ENCODE results near the gene KCNG2. TPM values are rescaled to one million over a fixed set of nuclear protein-coding genes. Genes with fewer than 3 reads are reported as not detected.

The KCNG2 gene
- total RNA-seq, 1 donor: under 0.01 TPM

DNA sequence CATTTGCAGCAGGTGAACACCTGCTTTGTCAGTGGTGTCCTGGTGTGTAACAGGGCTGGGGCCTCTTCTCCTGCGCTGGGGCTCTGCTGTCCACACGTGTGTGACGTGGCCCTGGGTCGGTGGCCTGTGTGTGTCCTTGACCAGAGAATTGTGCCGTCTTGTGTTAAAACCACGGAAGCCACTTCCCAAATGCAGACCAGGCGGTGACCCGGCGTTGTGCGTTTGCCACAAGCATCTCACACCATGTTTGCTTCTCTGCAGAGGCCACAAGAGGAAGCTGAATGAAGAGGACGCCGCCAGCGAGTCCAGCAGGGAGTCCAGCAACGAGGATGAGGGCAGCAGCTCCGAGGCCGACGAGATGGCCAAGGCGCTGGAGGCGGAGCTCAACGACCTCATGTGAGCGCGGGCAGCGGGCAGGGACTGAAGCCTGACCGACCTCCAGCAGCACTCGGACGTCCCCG is 44.3 kb upstream of the KCNG2 start:
- DNase-seq (ENCODE audit: low read depth): no peak
- no peak overlapping the region for H3K4me3 ChIP-seq (ENCODE audit: low read depth, low read length)
- TF ChIP-seq, protein P1, sequence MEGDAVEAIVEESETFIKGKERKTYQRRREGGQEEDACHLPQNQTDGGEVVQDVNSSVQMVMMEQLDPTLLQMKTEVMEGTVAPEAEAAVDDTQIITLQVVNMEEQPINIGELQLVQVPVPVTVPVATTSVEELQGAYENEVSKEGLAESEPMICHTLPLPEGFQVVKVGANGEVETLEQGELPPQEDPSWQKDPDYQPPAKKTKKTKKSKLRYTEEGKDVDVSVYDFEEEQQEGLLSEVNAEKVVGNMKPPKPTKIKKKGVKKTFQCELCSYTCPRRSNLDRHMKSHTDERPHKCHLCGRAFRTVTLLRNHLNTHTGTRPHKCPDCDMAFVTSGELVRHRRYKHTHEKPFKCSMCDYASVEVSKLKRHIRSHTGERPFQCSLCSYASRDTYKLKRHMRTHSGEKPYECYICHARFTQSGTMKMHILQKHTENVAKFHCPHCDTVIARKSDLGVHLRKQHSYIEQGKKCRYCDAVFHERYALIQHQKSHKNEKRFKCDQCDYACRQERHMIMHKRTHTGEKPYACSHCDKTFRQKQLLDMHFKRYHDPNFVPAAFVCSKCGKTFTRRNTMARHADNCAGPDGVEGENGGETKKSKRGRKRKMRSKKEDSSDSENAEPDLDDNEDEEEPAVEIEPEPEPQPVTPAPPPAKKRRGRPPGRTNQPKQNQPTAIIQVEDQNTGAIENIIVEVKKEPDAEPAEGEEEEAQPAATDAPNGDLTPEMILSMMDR (IDR thresholded peaks at IDR 0.05; ENCODE audit: insufficient read depth, low read depth, low read length): no peak

DNA sequence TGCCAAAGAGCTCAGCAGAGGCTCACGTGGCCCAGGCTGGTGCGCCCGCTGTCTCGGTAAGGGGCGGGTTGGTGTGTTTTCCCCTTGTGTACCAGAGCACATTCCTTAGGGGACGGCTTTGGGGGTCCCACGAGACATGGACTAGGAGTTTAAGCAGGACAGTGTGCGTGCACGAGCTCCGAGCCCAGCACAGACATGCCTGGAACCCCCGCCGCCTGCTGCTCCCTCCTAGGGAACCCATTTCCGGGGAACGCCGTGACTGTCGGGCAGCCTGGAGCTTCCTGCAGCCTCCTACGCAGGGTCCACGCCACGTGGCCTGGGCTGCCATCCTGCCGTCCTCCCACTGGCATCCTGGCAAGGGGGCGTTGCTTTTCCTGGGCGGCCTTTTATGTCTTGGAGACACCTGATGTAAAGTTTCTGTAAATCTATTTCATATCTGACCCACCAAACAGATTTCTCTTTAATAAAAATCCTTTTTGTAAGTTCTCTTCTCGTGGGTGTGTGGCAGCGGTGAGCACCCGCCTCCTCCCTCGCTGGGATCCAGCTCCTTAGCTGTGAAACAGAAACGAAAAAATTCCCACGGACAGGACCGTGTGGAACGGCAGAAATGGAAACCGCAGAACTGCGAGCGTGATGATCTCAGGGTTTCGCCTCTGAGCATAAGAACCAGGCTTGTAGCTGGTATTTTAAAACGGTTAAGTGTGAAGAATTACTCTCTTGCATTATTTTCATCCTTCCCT is 43.5 kb upstream of the KCNG2 start:
- H3K4me3 ChIP-seq (ENCODE audit: low read depth, low read length): no peak overlapping the region
- no peak for DNase-seq (ENCODE audit: low read depth)
- TF ChIP-seq, protein P1 (IDR thresholded peaks at IDR 0.05; ENCODE audit: insufficient read depth, low read depth, low read length): no peak

DNA sequence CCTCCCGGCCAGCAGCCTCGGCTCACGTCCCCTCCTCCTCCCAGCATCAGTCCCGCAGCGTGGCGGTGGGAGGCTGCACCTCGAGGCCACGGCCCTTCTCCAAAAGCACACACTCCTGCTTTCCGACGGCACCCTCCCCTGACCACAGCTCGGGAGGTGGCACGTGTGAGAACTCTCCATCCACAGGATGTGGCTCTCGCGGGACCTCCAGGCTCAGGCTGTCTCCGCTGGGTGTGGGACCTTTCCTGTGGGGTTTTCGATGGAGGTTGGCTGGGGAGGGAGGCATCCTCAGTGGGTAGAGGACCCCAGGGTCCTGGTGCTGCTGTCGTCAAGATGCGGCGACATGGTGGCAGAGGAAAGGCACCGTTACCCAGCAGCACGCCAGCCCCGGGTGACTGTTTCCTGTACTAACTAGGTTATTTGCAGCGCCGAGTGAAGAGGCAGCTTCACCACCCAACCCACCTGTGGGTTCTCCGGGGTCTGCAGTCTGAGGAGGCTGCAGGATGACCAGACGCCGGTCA is 42.8 kb upstream of the KCNG2 start:
- TF ChIP-seq, protein P1 (IDR thresholded peaks at IDR 0.05; ENCODE audit: insufficient read depth, low read depth, low read length): no peak
- H3K4me3 ChIP-seq (ENCODE audit: low read depth, low read length): no peak overlapping the region
- DNase-seq (ENCODE audit: low read depth): no peak

DNA sequence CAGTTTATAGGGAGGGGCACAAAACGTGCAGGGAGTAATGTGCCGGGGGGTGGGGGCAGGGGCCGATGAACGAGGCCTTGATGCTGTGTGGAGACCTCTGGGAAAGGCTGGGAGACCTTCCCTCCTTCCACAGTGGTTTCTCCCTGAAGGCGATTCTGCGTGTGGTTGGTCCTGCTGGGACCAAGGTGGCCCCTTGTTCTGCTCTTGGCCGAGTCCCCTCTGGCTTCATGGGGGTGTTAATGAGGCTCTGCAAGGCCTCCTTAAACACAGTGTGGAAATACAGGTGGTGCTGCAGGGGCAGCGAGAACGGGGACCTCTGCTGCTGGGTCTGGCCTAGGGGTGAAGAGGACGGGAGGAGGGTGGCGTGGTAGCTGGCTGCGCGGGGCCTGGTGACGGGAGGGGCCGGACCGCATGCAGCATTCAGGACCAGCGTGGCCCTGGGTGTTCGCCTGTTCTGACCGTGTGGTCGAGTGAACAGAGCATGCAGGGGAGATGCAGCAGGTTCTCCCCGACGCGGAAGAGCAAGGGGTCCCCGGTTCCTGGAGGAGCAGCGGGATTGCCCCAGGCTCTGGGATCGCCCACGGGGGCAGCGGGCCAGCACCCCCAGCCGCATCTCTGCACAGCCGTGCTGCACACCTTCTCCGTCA is 42.1 kb upstream of the KCNG2 start:
- no peak for DNase-seq (ENCODE audit: low read depth)
- TF ChIP-seq, protein P1 (IDR thresholded peaks at IDR 0.05; ENCODE audit: insufficient read depth, low read depth, low read length): no peak
- no peak overlapping the region for H3K4me3 ChIP-seq (ENCODE audit: low read depth, low read length)

DNA sequence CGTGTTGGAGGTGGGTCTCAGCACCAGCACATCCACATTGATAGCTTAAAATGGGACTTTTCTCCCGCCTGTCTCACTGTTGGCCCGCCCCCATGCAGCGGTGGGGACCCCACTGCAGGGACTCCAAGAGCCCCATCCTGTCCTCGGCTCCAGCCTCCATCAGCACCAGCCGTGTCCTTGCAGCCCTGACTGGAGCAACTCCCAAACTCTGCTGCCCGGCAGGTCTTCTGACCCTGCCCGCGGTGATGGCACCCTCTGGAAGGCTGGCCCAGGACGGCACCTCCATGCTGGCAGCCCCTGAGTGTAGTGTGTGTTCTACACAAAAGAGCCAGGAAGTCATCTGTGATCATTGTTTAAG is 41.6 kb upstream of the KCNG2 start:
- H3K4me3 ChIP-seq (ENCODE audit: low read depth, low read length): no peak overlapping the region
- DNase-seq (ENCODE audit: low read depth): no peak
- TF ChIP-seq, protein P1 (IDR thresholded peaks at IDR 0.05; ENCODE audit: insufficient read depth, low read depth, low read length): no peak

DNA sequence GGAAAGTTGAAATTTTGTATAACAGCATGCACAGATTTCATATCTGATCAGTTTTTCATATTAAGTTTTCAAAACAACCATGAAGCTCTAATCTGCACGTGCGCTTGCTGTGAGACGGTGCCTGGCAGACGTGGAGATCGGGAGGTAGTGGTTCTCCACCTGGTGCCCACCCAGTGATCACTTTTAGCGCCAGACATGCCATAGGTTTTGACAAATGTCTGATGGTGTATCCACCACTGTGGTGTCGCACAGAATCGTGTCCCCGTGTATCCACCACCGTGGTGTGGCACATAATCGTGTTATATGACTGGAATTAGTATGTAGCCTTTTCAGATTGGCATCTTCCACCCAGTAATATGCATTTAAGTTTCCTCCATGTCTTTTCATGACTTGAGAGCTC is 40.9 kb upstream of the KCNG2 start:
- TF ChIP-seq, protein P1 (IDR thresholded peaks at IDR 0.05; ENCODE audit: insufficient read depth, low read depth, low read length): no peak
- no peak for DNase-seq (ENCODE audit: low read depth)
- H3K4me3 ChIP-seq (ENCODE audit: low read depth, low read length): no peak overlapping the region

Data from fibroblast of villous mesenchyme (primary cell).